Prostate gland (tissue), 2 donors: ENCODE data around the gene CAPNS1.

ENCODE experiments used
- POLR2A ChIP-seq: fragments of 450-650 bp; IDR thresholded peaks from one replicate; pipeline ENCODE4 v1.6.1; 2016; ENCODE audit warnings: antibody characterized with exemption, mild to moderate bottlenecking
- POLR2AphosphoS5 ChIP-seq: sonication (generic); formaldehyde crosslinking; IDR thresholded peaks from one replicate; pipeline ENCODE4 v1.6.1; 2017; ENCODE audit warnings: antibody characterized with exemption
- TF ChIP-seq, protein P1 (sequence below), 4 experiments: fragments of 200-600 bp in 2 of 4; fragments of 450-650 bp in 2 of 4; sonication (generic) in 2 of 4; IDR thresholded peaks; 1 replicate in 3 of 4; 2 replicates in 1 of 4; pipeline ENCODE4 v1.5.1; 2016 to 2019; ENCODE audit warnings: antibody characterized with exemption in 4 of 4, mild to moderate bottlenecking in 2 of 4, moderate library complexity in 2 of 4

DNA sequence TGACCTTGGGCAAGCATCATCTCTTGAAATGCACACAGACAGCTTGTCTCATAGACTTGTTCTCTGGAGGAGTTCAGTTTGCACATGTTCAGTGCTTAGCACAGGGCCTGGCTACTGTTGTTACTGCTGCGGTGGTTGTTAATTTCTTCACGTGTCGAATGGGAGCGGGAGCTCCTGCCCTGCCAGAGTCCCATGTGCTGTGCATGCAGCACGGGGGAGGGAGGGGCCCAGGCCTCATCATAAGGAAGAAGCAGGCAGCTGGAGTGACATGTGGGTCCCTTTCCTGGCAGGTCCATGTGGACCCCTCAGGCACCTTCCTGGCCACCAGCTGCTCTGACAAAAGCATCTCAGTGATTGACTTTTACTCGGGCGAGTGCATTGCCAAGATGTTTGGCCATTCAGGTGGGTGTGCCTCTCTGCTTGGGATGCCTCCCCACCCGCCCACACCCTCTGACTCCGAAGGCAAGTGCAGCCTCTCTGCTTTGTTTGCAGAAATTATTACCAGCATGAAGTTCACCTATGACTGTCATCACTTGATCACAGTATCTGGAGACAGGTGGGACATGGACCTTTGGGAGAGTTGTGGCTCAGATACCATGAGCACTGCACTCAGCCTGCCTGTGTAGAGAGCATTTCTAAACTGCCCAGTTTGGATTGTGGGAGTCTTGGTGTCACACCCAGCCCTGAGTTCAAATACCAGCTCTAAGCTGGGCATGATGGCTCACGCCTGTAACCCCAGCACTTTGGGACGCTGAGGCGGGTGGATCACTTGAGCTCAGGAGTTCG is 48.8 kb upstream of the CAPNS1 start:
- TF ChIP-seq, protein P1, sequence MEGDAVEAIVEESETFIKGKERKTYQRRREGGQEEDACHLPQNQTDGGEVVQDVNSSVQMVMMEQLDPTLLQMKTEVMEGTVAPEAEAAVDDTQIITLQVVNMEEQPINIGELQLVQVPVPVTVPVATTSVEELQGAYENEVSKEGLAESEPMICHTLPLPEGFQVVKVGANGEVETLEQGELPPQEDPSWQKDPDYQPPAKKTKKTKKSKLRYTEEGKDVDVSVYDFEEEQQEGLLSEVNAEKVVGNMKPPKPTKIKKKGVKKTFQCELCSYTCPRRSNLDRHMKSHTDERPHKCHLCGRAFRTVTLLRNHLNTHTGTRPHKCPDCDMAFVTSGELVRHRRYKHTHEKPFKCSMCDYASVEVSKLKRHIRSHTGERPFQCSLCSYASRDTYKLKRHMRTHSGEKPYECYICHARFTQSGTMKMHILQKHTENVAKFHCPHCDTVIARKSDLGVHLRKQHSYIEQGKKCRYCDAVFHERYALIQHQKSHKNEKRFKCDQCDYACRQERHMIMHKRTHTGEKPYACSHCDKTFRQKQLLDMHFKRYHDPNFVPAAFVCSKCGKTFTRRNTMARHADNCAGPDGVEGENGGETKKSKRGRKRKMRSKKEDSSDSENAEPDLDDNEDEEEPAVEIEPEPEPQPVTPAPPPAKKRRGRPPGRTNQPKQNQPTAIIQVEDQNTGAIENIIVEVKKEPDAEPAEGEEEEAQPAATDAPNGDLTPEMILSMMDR (IDR thresholded peaks at IDR 0.05): no peak
- TF ChIP-seq POLR2A (no peak), POLR2AphosphoS5 (no peak)
